Endothelial cell of umbilical vein (primary cell): ENCODE measurements around the gene ELMO2. TPM values are rescaled to one million over a fixed set of nuclear protein-coding genes. Genes with fewer than 3 reads are reported as not detected.

Experiments
- BruUV-seq: library from RNA; stranded (reverse); fragments of 400-500 nt; replicated peaks from 2 replicates; lab custom pipeline; 2021; lab: Mats Ljungman, UMichigan
- CTCF ChIA-PET: fragments of 300-600, 350-600 bp; sonication (Branson Sonifier 250); formaldehyde crosslinking; loops from one replicate; lab custom pipeline; 2021; ENCODE audit warnings: antibody characterized with exemption, inconsistent platforms; lab: Charles Lee
- POLR2A ChIA-PET: fragments of 300-600, 350-600 bp; sonication (Branson Sonifier 250); formaldehyde crosslinking; loops from one replicate; lab custom pipeline; 2021; ENCODE audit warnings: antibody characterized with exemption, inconsistent platforms; lab: Charles Lee
- DNase-seq: peaks from one replicate; pipeline ENCODE4 v3.0.0-alpha.2; 2011; ENCODE audit warnings: low read depth, low spot score
- FAIRE-seq: peaks from 2 replicates; lab custom pipeline; 2011; peaks lifted over from hg19 to GRCh38; lab: Jason Lieb, UNC
- H2AFZ ChIP-seq: 2 replicates; pipeline ENCODE4 v1.6.0; 2012; ENCODE audit warnings: low read depth, low read length, control low read depth, inconsistent platforms
- H3K27ac ChIP-seq: 2 replicates; pipeline ENCODE4 v1.5.1; 2011; ENCODE audit warnings: low read depth, mild to moderate bottlenecking, control low read depth, low read length, moderate library complexity; ENCODE audit not compliant: insufficient read depth
- H3K27me3 ChIP-seq, 2 experiments: 2 replicates each; pipeline versions ENCODE4 v1.6.0 to v1.6.1; 2011; ENCODE audit warnings: low read length in 2 of 2, mixed read lengths in 1 of 2; ENCODE audit not compliant: control insufficient read depth in 2 of 2, insufficient read depth in 2 of 2
- H3K36me3 ChIP-seq, 2 experiments: 2 replicates in 1 of 2; 3 replicates in 1 of 2; pipeline ENCODE4 v1.5.1; 2011; ENCODE audit warnings: low read length in 2 of 2, mild to moderate bottlenecking in 1 of 2, moderate library complexity in 1 of 2; ENCODE audit not compliant: control insufficient read depth in 2 of 2, insufficient read depth in 2 of 2; ENCODE audit errors: extremely low read depth in 1 of 2
- H3K4me1 ChIP-seq: 3 replicates; pipeline ENCODE4 v1.5.1; 2011; ENCODE audit warnings: mild to moderate bottlenecking, low read length; ENCODE audit not compliant: control insufficient read depth, insufficient read depth; ENCODE audit errors: extremely low read depth
- H3K4me2 ChIP-seq: 2 replicates; pipeline ENCODE4 v1.6.1; 2011; ENCODE audit warnings: low read length, control low read depth, mixed read lengths; ENCODE audit not compliant: insufficient read depth
- H3K4me3 ChIP-seq, 3 experiments: fragments of 200-600 bp in 1 of 3; sonication (generic), shearing (Covaris generic) in 1 of 3; replicated peaks in 1 of 3; 2 replicates each; pipeline ENCODE4 v1.5.1; 2011 to 2016; ENCODE audit warnings: control low read depth in 3 of 3, low read length in 3 of 3, mild to moderate bottlenecking in 2 of 3, inconsistent platforms in 1 of 3, low read depth in 1 of 3, moderate library complexity in 1 of 3; ENCODE audit not compliant: insufficient read depth in 1 of 3
- H3K79me2 ChIP-seq: 2 replicates; pipeline ENCODE4 v1.6.0; 2012; ENCODE audit warnings: low read length, inconsistent platforms; ENCODE audit not compliant: control insufficient read depth, insufficient read depth
- H3K9ac ChIP-seq: replicated peaks from 2 replicates; pipeline ENCODE3; 2011; ENCODE audit warnings: low read length, control low read depth; ENCODE audit not compliant: insufficient read depth; ENCODE audit errors: extremely low read depth
- H3K9me1 ChIP-seq: replicated peaks from 3 replicates; pipeline ENCODE4 v1.6.0; 2011; ENCODE audit warnings: mild to moderate bottlenecking, low read length; ENCODE audit not compliant: control insufficient read depth, insufficient read depth; ENCODE audit errors: extremely low read depth
- H3K9me3 ChIP-seq: replicated peaks from 2 replicates; pipeline ENCODE4 v1.5.1; 2012; ENCODE audit warnings: low read length, inconsistent platforms; ENCODE audit not compliant: control insufficient read depth, insufficient read depth
- H4K20me1 ChIP-seq: replicated peaks from 2 replicates; pipeline ENCODE3; 2011; ENCODE audit warnings: mild to moderate bottlenecking, low read length; ENCODE audit not compliant: control insufficient read depth, insufficient read depth; ENCODE audit errors: extremely low read depth
- CTCF ChIP-seq, 2 donors: IDR thresholded peaks; 1 replicate in 1 of 2; 2 replicates in 1 of 2; pipeline ENCODE4 v1.5.1; 2011; ENCODE audit warnings: low read length in 2 of 2, mild to moderate bottlenecking in 2 of 2, moderate library complexity in 2 of 2, control low read depth in 1 of 2, inconsistent platforms in 1 of 2, low read depth in 1 of 2; ENCODE audit not compliant: insufficient read depth in 1 of 2; ENCODE audit errors: extremely low read depth in 1 of 2
- EZH2 ChIP-seq: IDR thresholded peaks from 2 replicates; pipeline ENCODE4 v1.6.1; 2012; ENCODE audit warnings: borderline replicate concordance, low read depth, mild to moderate bottlenecking, moderate library complexity, low read length, inconsistent platforms; ENCODE audit not compliant: severe bottlenecking
- GATA2 ChIP-seq: IDR thresholded peaks from 2 replicates; pipeline ENCODE4 v1.7.0; 2011; ENCODE audit warnings: low read depth, mild to moderate bottlenecking, moderate library complexity, mixed read lengths, low read length; ENCODE audit not compliant: insufficient read length, insufficient read depth
- JUN ChIP-seq: IDR thresholded peaks from 2 replicates; pipeline ENCODE4 v1.6.1; 2011; ENCODE audit warnings: borderline replicate concordance, low read depth; ENCODE audit not compliant: insufficient read length, insufficient read depth
- MAX ChIP-seq: IDR thresholded peaks from 2 replicates; pipeline ENCODE4 v1.6.1; 2011; ENCODE audit not compliant: insufficient read depth, insufficient read length
- MYC ChIP-seq: IDR thresholded peaks from one replicate; pipeline ENCODE4 v1.6.1; 2011; ENCODE audit warnings: mild to moderate bottlenecking, low read depth, low read length
- POLR2AphosphoS5 ChIP-seq: IDR thresholded peaks from 2 replicates; pipeline ENCODE4 v1.6.1; 2012; ENCODE audit warnings: low read depth, mild to moderate bottlenecking, control low read depth, low read length, moderate library complexity; ENCODE audit not compliant: insufficient read depth
- dilution Hi-C: fragments of 300-500 bp; cut with MboI; formaldehyde crosslinking; loops from one replicate; pipeline ENCODE4 v1.15.0; 2019; ENCODE audit warnings: low sequenced_read_pairs; ENCODE audit not compliant: extremely low pct_ligation_motif_present
- intact Hi-C: fragments of 100-400 bp; cut with micrococcal nuclease; formaldehyde crosslinking; loops from one replicate; pipeline ENCODE4 v1.10.0; 2022
- polyA plus RNA-seq, 4 experiments: library from polyadenylated mRNA; depleted of rRNA in 3 of 4; stranded (reverse) in 3 of 4; unstranded in 1 of 4; fragments of >200 nt; gene quantifications; 2 replicates each; pipeline versions ENCODE4 v1.2.1 to v1.2.3, GENCODE V29; 2011 to 2012; ENCODE audit warnings: missing spikeins in 1 of 4
- total RNA-seq: library from RNA; stranded (reverse); gene quantifications from 2 replicates; pipeline ENCODE4 v1.2.3, GENCODE V29; 2021

Gene ELMO2
- total and polyA plus RNA-seq, 2 donors (not counting 3 experiments of a cell fraction or from before 2014, with no cell fraction given) = 35.1 to 43.5 TPM

DNA sequence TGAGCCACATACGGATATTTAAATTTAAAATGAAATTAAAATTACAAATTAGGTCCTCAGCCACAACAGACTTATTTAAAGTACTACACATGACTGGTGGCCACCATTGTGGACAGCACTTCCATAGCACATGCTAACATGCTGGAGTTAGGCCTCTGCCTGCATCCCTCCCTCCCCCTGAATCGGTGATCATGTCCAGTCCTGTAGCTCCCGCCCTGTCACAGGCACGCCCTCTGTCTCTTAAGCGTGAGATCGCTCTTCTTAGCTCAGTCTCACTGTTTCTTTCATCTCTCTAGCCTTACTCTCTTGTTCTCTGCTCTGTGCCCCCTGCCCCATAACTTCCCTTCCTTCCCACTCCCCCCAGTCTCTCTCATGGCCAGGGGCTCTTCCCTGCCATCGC is 28.9 kb downstream of the ELMO2 start:
- no peaks in the 10 kb centered on the region for H3K9me3 ChIP-seq
- H3K4me3 ChIP-seq = no peak overlapping the region
- peaks cover 15 to 33% of the 10 kb centered on the region in 2 experiments for H3K36me3 ChIP-seq
- intact Hi-C loops = no loop called here
- no peak for FAIRE-seq
- H4K20me1 ChIP-seq = no peaks in the 10 kb centered on the region
- H3K4me2 ChIP-seq = no peak overlapping the region
- H3K9ac ChIP-seq = no peak overlapping the region
- H2AFZ ChIP-seq = no peak overlapping the region
- ChIA-PET POLR2A (no interaction called here), CTCF (no interaction called here)
- no peak for DNase-seq
- H3K27ac ChIP-seq = no peak overlapping the region
- no peaks in the 10 kb centered on the region for H3K27me3 ChIP-seq
- no peaks in the 10 kb centered on the region for H3K4me1 ChIP-seq
- TF ChIP-seq MYC (no peak), POLR2AphosphoS5 (no peak)
- dilution Hi-C loops = no loop called here
- BruUV-seq = no TSS peak
- H3K79me2 ChIP-seq = no peaks in the 10 kb centered on the region
- H3K9me1 ChIP-seq = no peaks in the 10 kb centered on the region

DNA sequence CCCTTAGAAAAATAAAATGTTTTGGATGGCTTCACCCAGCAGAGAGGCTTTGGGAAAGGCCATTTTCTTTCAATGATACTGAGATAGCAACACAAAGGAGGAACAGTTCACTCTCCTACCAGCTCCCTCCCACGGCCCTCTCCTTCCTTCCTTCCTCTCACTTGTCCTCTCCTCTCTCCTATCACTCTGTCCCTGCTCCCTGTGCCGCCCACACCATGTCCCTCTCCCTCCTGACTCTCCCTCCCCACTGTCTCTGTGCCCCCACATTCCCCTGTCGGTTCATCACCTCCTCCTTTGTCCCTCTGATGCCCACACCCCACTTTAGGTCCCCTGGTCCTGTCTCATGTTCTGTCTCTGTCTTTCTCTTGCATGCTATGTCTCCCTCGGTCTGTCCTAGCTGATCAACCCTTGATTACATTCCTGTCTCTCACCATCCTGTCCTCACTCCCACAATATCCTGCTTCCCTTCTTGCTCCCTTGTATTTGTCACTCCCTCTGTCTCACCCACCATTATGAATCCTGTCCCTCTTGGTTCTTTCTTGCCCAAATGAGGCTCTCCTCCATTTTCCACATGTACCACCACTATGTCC is 30.1 kb downstream of the ELMO2 start:
- Histone ChIP-seq H3K79me2 (no peaks in the 10 kb centered on the region), H2AFZ (no peak overlapping the region), H3K9me3 (no peaks in the 10 kb centered on the region), H3K36me3 (peaks cover 14 to 42% of the 10 kb centered on the region in 2 experiments), H3K4me2 (no peak overlapping the region), H3K9ac (no peak overlapping the region), H3K4me3 (no peak overlapping the region), H3K9me1 (no peaks in the 10 kb centered on the region), H3K27ac (no peak overlapping the region), H3K4me1 (no peaks in the 10 kb centered on the region), H4K20me1 (no peaks in the 10 kb centered on the region), H3K27me3 (no peaks in the 10 kb centered on the region)
- POLR2A ChIA-PET = no interaction called here
- no TSS peak for BruUV-seq
- dilution Hi-C loops (no loop called here), intact Hi-C loops (no loop called here)
- no peak for FAIRE-seq
- CTCF ChIA-PET = no interaction called here
- DNase-seq = no peak
- TF ChIP-seq EZH2 (no peak), GATA2 (no peak), JUN (no peak), MAX (no peak), CTCF (IDR thresholded peaks at IDR 0.05; ENCODE audit: extremely low read depth in 1 of 2, insufficient read depth in 1 of 2, low read depth in 1 of 2, low read length in 2 of 2) (no peak)
